ENCODE measurements around the gene LCT.
"Not testable (repeated sequence)": the region's sequence is repeated elsewhere in the genome, so short reads cannot be mapped to it uniquely, and the experiment has no call there.

Gene LCT

GRCh38 chr2:135836596-135837270, at the start of gene LCT:
Gene LCT, minus strand, starts transcription at chr2:135837184. Its CDS starts 15 bp downstream, at chr2:135837169.
- DNase-seq (ENCODE audit: low read depth in 4 of 4, low spot score in 1 of 4), result no peak

- DNase-seq (ENCODE audit: low read depth in 4 of 4, low spot score in 1 of 4), result no peak
These were observed 48.7 kb upstream of the LCT start for GRCh38 chr2:135885709-135886108.

GRCh38 chr2:135882415-135882814, 45.4 kb upstream of the LCT start:
- no peak for DNase-seq (ENCODE audit: low read depth in 4 of 4, low spot score in 1 of 4)

- not testable (repeated sequence) for DNase-seq (ENCODE audit: low read depth in 4 of 4, low spot score in 1 of 4)
These were observed 39.8 kb upstream of the LCT start for GRCh38 chr2:135876770-135877169.

- DNase-seq (ENCODE audit: low read depth in 4 of 4, low spot score in 1 of 4), result peak; percentile 94 to 99 (median 97)
These were observed 39.2 kb upstream of the LCT start, which contains the start of gene MCM6 for GRCh38 chr2:135876066-135876711. Gene MCM6, minus strand, starts transcription at chr2:135876443. Its CDS starts 78 bp downstream, at chr2:135876365.

- DNase-seq (ENCODE audit: low read depth in 4 of 4, low spot score in 1 of 4), result peak; percentile 38 to 70 (median 58)
These were observed 38.6 kb upstream of the LCT start for GRCh38 chr2:135875491-135876065.

- no peak for DNase-seq (ENCODE audit: low read depth in 4 of 4, low spot score in 1 of 4)
These were observed 37.9 kb upstream of the LCT start for GRCh38 chr2:135874777-135875365.

GRCh38 chr2:135870571-135870970, 33.6 kb upstream of the LCT start:
- DNase-seq (ENCODE audit: low read depth in 4 of 4, low spot score in 1 of 4), result no peak

- no peak for DNase-seq (ENCODE audit: low read depth in 4 of 4, low spot score in 1 of 4)
These were observed 26.2 kb upstream of the LCT start for GRCh38 chr2:135863233-135863632.

GRCh38 chr2:135862718-135863117, 25.7 kb upstream of the LCT start:
- DNase-seq (ENCODE audit: low read depth in 4 of 4, low spot score in 1 of 4), result no peak

- DNase-seq (ENCODE audit: low read depth in 4 of 4, low spot score in 1 of 4), result no peak
These were observed 16.4 kb upstream of the LCT start for GRCh38 chr2:135853401-135853800.

GRCh38 chr2:135851858-135852257, 14.9 kb upstream of the LCT start:
- no peak for DNase-seq (ENCODE audit: low read depth in 4 of 4, low spot score in 1 of 4)

GRCh38 chr2:135850892-135851668, 14.1 kb upstream of the LCT start:
- no peak for DNase-seq (ENCODE audit: low read depth in 4 of 4, low spot score in 1 of 4)

- DNase-seq (ENCODE audit: low read depth in 4 of 4, low spot score in 1 of 4), result no peak
These were observed 12.1 kb upstream of the LCT start for GRCh38 chr2:135849087-135849486.

GRCh38 chr2:135845997-135846396, 9.0 kb upstream of the LCT start:
- no peak for DNase-seq (ENCODE audit: low read depth in 4 of 4, low spot score in 1 of 4)

GRCh38 chr2:135845257-135845656, 8.3 kb upstream of the LCT start:
- no peak for DNase-seq (ENCODE audit: low read depth in 4 of 4, low spot score in 1 of 4)

GRCh38 chr2:135844301-135844895, 7.4 kb upstream of the LCT start:
- DNase-seq (ENCODE audit: low read depth in 4 of 4, low spot score in 1 of 4), result no peak

GRCh38 chr2:135843671-135844070, 6.7 kb upstream of the LCT start:
- DNase-seq (ENCODE audit: low read depth in 4 of 4, low spot score in 1 of 4), result no peak

- DNase-seq (ENCODE audit: low read depth in 4 of 4, low spot score in 1 of 4), result no peak
These were observed 3.6 kb upstream of the LCT start for GRCh38 chr2:135840601-135841000.

- no peak for DNase-seq (ENCODE audit: low read depth in 4 of 4, low spot score in 1 of 4)
These were observed 2.7 kb upstream of the LCT start for GRCh38 chr2:135839713-135840112.

GRCh38 chr2:135838502-135838901, 1.5 kb upstream of the LCT start:
- DNase-seq (ENCODE audit: low read depth in 4 of 4, low spot score in 1 of 4), result no peak
